HS-5 (cell line): ENCODE results near the gene CLIP1.
A peak's percentile ranks its signal among the peaks of the same experiment; 100 is the strongest.
"Not testable (repeated sequence)": the region's sequence is repeated elsewhere in the genome, so short reads cannot be mapped to it uniquely, and the experiment has no call there.

Experiments used
- DNase-seq: peaks from one replicate; pipeline ENCODE4 v3.0.0-alpha.2; 2012; ENCODE audit warnings: low read depth

Gene CLIP1

DNA sequence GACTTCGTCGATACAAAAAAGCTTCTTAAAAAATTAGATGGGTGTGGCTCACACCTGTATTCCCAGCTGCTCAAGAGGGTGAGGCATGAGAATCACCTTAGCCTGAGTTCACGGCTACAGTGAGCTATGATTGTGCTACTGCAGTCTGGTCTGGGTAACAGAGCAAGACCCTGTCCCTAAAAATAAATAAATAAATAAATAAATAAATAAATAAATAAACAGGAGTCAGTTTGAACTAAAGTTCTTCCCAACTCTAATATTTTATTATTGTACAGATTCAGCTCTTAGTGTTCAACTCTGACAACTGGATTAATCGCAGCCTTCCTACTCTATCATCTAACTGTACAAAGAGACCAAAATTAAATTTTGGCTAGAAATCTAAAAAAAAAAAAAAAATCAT, 12.7 kb upstream of the CLIP1 start:
- DNase-seq, result no peak

DNA sequence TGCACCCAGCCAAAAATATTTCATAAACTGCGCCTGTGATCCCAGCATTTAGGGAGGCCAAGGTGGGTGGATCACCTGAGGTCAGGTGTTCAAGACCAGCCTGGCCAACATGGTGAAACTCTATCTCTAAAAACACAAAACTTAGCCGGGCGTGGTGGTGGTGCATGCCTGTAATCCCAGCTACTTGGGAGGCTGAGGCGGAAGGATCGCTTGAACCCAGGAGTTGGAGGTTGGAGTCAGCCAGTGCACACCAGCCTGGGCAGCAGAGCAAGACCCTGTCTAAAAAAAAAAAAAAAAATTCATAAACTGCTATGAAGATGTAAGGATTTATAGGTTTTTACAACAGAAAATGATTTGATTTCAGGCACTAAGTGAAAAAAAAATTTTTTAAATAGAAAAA, 6.6 kb upstream of the CLIP1 start:
- not testable (repeated sequence) for DNase-seq

DNA sequence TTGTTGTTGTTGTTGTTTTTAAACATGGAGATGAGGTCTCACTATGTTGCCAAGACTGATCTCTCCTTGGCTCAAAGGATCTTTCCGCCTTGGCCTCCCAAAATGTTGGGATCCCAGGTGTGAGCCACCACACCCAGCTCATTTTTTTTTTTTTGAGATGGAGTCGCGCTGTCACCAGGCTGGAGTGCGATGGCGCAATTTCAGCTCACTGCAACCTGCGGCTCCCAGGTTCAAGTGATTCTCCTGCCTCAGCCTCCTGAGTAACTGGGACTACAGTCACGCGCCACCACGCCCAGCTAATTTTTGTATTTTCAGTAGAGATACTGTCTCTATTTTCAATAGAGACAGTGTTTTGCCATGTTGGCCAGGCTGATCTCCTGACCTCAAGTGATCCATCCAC, 4.9 kb upstream of the CLIP1 start:
- DNase-seq, result no peak

GRCh38 chr12:122423258-122424165, 1.0 kb upstream of the CLIP1 start:
- no peak for DNase-seq

DNA sequence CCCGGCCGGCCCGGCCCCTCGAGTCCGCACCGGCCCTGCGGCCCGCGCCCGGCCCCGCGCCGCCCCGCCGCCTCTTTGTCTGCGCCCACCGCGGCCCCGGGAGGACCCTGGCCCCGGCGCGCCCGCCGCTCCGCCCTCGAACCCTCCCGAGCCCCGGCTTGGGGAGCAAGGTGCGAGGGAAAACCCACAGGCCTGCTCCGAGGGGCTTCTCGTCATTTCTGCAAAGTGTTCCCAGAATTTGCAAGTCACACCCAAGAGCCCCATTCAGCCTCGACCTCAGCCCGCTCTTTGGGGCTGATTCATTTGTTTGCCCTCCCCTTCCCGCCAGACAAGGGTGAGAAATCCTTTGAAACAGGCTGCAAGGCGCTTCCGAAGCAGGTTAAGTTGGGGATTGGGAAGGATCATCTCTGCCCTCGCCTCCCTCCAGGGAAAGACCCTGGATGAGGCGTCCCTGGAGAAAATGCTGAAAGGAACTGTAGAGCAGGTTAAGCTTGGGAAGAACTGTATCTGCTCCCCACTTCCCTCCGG, 325 bp upstream of the CLIP1 start:
- DNase-seq, result no peak

DNA sequence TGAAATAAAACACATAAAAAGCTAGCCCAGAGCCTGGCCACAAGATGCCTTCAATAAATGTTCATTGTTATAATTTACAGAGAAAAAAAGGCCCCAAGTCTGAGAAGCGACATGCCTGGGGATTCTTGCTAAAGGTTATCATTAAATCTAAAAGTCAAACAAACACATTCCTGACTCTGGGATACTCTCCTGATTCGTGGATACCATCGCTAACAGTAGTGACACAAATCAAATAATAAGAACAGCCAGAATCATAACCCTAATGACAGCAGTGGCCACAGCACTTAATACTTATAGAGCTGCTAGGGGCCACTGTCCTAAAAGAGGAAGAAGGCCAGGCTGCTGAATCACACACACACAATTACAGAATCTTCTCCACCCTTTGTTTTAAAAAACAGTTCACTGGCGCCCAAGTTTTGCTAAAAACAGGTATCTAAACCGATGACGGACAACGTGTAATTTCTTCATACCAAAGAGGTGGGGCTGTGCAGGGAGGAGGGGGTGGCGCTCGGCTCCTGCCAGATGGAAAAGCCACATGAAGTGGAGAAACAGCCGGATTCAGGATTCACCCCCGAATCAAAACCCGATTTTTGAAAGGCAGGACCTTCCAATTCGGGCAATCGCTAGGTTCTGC, 1.2 kb downstream of the CLIP1 start:
- no peak for DNase-seq

DNA sequence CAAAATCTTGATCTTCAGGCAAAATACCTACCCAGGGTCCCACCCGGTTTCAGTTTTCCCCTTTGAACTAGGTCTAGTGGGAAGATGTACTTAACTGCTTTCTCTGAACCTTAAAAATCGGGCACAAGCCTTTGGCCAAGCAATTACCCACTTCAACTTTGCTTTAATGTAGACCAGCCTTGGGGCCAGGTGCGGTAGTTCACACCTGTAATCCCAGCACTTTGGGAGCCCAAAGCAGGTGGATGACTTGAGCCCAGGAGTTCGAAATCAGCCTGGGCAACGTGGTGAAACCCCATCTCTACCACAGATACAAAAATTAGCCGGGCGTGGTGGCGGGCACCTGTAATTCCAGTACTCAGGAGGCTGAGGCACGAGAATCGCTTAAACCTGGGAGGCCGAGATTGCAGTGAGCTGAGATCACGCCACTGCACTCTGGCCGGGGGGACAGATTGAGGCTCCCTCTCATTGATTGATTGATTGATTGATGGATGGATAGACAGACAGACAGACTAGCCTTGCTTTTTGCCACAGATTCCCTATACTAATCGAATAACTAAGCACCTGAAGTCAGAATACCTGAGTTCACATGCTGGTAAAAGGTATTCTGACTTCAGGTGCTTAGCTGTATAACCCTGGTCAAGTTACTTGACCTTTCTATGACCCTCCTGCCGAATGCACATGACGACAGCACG, 1.9 kb downstream of the CLIP1 start:
- no peak for DNase-seq

DNA sequence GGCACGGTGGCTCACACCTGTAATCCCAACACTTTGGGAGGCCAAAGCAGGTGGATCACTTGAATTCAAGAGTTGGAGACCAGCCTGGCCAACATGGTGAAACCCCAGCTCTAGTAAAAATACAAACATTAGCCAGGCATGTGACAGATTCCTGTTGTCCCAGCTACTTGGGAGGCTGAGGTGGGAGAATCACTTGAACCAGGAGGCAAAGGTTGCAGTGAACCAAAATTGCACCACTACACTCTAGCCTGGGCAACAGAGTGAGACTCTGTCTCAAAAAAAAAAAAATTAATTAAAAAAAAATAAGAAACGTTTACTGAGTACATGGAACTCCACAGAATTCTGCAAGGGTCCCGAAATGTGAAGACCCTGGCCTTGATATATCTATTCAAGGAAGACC, 3.4 kb downstream of the CLIP1 start:
- not testable (repeated sequence) for DNase-seq

DNA sequence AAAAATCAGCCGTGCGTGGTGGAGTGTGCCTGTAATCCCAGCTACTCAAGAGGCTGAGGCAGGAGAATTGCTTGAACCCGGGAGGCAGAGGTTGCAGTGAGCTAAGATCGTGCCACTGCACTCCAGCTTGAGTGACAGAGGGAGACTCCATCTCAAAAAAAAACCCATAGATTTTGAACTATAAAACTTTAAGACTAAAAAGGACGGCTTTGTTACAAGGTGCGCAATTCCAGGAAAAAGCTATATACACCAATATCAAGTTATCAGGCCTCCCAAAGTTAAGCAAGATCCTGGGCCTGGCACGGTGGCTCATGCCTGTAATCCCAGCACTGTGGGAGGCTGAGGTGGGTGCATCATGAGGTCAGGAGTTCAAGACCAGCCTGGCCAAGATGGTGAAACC, 6.8 kb downstream of the CLIP1 start:
- not testable (repeated sequence) for DNase-seq

DNA sequence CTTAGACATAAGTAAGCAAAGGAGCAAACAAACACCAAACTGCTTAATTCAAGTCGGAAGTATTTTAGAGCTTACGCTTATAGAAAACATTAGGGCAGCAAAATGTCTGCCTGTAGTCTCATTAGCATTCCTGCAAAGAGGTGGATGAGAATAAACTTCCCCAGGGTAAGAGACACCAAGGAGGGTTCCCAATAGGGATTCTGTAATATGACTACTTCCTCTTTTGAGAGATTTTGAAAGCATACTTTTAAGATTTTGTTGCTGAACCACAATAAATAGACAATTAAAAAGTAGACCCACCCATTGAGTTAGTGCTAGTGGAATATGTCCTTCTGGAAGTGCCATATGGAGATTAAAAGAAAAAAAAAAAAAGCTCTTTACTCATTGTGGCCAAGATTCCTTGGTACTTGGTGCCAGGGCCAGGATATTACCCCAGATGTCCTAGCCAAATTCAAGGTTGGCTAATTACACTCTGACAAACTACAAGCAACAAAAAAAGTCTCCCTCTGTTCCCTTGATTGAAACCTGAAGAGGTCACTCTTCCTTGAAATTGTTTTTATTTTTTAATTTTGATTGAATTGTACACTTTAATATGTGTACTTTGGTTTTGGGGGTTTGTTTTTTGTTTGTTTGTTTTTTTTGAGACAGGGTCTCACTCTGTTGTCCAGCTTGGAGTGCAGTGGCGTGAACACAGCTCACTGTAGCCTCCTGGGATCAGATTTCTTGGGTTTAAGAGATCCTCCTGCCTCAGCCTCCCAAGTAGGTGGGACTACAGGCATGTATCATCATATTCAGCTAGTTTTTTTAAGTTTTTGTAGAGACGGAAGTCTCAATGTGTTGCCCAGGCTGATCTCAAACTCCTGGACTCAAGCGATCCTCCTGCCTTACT, 8.7 kb downstream of the CLIP1 start:
- no peak for DNase-seq

DNA sequence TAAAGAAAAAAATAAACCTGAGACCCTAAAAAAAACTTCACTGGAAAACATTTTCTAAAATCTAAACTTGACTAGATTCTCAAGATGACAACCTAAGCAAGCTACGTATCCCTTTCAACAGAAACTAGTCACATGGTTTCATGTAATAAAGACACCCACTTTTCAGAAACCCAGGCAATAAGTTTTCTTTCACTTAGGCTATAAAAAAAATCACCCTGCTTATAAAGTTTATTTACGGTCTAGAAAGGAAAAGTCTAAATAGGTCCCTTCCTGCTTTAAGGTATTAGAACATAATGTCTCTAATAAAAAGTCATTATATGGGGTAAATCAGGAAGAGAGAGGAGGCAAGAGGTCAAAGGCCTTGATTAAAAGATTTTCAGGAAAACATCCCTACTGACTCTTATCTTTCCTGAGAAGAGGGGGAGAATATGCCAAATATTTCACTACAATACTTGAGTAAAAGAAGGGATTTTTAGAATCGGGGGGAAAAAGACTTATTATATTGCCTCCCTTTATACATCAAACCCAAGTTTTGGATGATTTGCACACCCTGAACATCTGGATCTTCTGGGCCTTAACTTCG, 9.5 kb downstream of the CLIP1 start:
- DNase-seq, result no peak

DNA sequence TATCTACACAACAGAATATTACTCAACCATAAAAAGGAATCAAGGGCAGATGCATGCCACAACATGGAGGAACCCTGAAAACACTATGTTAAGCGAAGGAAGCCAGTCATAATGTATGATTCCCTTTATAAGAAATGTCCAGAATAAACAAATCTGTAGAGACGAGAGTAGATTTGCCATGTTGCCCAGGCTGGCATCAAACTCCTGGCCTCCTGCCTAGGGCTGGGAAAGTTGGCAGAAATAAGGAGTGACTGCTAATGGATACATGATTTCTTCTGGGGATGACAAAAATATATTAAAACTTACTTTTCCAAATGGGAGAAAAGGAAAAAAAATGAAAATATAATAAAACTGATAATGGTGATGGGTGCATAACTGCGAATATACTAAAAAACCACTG, 10.9 kb downstream of the CLIP1 start:
- DNase-seq, result no peak

DNA sequence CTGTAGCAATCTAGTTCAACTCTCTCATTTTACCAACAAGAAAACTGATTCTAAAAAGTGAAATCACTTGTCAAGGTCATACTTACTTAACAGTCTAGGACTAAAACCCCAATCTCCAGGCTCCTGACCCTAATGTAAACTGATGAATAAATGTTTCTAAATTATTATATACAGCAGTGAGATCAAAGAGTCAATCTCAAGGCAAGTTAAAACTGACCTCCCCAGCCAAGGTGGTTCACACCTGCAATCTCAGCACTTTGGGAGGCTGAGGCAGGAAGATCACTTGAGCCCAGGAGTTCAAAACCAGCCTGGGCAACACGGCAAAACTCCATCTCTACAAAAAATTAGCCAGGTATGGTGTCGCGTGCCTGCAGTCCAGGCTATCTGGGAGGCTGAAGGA, 15.3 kb downstream of the CLIP1 start:
- DNase-seq, result no peak

GRCh38 chr12:122406701-122407164, 15.7 kb downstream of the CLIP1 start:
- DNase-seq, result no peak

- DNase-seq, result no peak
Observed at GRCh38 chr12:122403831-122404230, 18.6 kb downstream of the CLIP1 start.

GRCh38 chr12:122403115-122403770, 19.2 kb downstream of the CLIP1 start:
- no peak for DNase-seq

GRCh38 chr12:122402264-122402663, 20.2 kb downstream of the CLIP1 start:
- no peak for DNase-seq

- DNase-seq, result peak; percentile 65
Observed at GRCh38 chr12:122399592-122400373, 22.7 kb downstream of the CLIP1 start.

- DNase-seq, result no peak
Observed at GRCh38 chr12:122399254-122399591, 23.2 kb downstream of the CLIP1 start.

DNA sequence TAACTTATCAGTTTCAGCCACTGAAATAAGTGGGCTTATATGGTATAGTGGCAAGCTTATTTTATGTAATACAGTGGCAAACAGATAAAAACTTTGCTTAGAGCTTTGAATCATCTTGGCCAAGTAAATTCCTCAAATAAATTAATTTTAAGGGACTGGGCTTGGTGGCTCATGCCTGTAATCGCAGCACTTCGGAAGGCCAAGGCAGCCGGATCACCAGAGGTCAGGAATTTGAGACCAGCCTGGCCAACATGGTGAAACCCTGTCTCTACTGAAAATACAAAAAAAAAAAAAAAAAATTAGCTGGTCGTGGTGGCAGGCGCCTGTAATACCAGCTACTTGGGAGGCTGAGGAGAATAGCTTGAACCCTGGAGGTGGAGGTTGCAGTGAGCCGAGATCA, 24.5 kb downstream of the CLIP1 start:
- DNase-seq, result not testable (repeated sequence)
